ENCODE measurements around the gene DYNC1I2. TPM values are rescaled to one million over a fixed set of nuclear protein-coding genes. Genes with fewer than 3 reads are reported as not detected.
"Not testable (repeated sequence)": the region's sequence is repeated elsewhere in the genome, so short reads cannot be mapped to it uniquely, and the experiment has no call there.

Gene DYNC1I2
- total RNA-seq, 1 donor from 2014 or later = 104 TPM

DNA sequence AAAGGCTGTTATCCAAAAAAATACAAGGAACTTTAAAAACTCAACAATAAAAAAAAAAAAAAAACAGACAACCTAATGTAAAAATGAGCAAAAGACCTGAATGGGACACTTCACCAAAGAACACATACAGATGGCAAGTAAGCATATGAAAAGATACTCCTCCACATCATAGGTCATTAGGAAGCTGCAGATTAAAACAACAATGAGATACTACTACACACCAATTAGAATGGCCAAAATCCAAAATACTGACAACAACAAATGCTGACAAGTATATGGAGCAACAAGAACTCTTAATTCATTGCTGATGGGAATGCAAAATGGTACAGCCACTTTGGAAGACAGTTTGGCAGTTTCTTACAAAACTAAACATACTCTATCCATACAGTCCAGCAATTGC lies 84.2 kb downstream of the DYNC1I2 start:
- Histone ChIP-seq H3K36me3 (ENCODE audit: control insufficient read depth in 3 of 3, insufficient read depth in 3 of 3, low read length in 3 of 3) (peaks cover 0 to 5% (median 4%) of the 10 kb centered on the region in 3 donors), H3K4me3 (ENCODE audit: low read length in 3 of 3) (no peak overlapping the region)

DNA sequence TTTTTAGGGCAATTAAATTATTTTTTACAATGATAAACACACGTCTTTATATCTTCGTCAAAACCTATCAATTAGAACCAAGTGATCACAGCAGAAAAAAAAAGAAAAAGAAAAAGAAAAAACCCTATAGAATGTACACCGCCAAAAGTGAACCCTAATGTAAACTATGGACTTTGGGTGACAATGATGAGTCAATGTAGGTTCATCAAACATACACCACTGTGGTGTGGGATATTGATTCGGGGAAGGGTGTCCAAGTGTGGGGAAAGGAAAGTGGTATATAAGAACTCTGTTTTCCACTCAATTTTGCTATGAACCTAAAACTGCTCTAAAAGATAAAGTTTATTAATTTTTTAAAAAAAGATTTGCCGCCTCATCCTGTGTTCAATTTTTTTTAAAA lies 85.1 kb downstream of the DYNC1I2 start:
- no peaks in the 10 kb centered on the region for H3K27me3 ChIP-seq (ENCODE audit: control insufficient read depth in 3 of 3, insufficient read depth in 3 of 3, low read length in 3 of 3)
- H3K9ac ChIP-seq (ENCODE audit: low read depth in 1 of 3, low read length in 3 of 3) = no peak overlapping the region
- no peaks in the 10 kb centered on the region for H3K4me1 ChIP-seq (ENCODE audit: control insufficient read depth in 3 of 3, insufficient read depth in 3 of 3, low read length in 3 of 3)
- no peak overlapping the region for H3K4me3 ChIP-seq (ENCODE audit: low read length in 3 of 3)
- H3K36me3 ChIP-seq (ENCODE audit: control insufficient read depth in 3 of 3, insufficient read depth in 3 of 3, low read length in 3 of 3) = peaks cover 0 to 8% (median 5%) of the 10 kb centered on the region in 3 donors
- no peak overlapping the region for H3K27ac ChIP-seq (ENCODE audit: low read depth, low read length)
- no peaks in the 10 kb centered on the region for H3K9me3 ChIP-seq (ENCODE audit: control insufficient read depth in 3 of 3, low read length in 3 of 3)

More for the DNA sequence above, 84.2 kb downstream of the DYNC1I2 start:
- Histone ChIP-seq H3K4me1 (ENCODE audit: control insufficient read depth in 3 of 3, insufficient read depth in 3 of 3, low read length in 3 of 3) (no peaks in the 10 kb centered on the region), H3K9me3 (ENCODE audit: control insufficient read depth in 3 of 3, low read length in 3 of 3) (no peaks in the 10 kb centered on the region), H3K27ac (ENCODE audit: low read depth, low read length) (no peak overlapping the region), H3K9ac (ENCODE audit: low read depth in 1 of 3, low read length in 3 of 3) (no peak overlapping the region), H3K27me3 (ENCODE audit: control insufficient read depth in 3 of 3, insufficient read depth in 3 of 3, low read length in 3 of 3) (no peaks in the 10 kb centered on the region)

DNA sequence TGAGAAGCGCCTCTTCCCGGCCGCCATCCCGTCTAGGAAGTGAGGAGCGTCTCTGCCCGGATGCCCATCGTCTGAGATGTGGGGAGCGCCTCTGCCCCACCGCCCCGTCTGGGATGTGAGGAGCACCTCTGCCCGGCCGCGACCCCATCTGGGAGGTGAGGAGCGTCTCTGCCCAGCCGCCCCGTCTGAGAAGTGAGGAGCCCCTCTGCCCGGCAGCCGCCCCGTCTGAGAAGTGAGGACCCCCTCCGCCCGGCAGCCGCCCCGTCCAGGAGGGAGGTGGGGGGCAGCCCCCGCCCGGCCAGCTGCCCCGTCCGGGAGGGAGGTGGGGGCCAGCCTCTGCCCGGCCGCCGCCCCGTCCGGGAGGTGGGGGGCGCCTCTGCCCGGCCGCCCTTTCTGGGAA lies 87.3 kb downstream of the DYNC1I2 start:
- H3K4me3 ChIP-seq (ENCODE audit: low read length in 3 of 3); H3K27ac ChIP-seq (ENCODE audit: low read depth, low read length); H3K27me3 ChIP-seq (ENCODE audit: control insufficient read depth in 3 of 3, insufficient read depth in 3 of 3, low read length in 3 of 3); H3K9ac ChIP-seq (ENCODE audit: low read depth in 1 of 3, low read length in 3 of 3); H3K4me1 ChIP-seq (ENCODE audit: control insufficient read depth in 3 of 3, insufficient read depth in 3 of 3, low read length in 3 of 3); H3K9me3 ChIP-seq (ENCODE audit: control insufficient read depth in 3 of 3, low read length in 3 of 3): not testable (repeated sequence)
- H3K36me3 ChIP-seq (ENCODE audit: control insufficient read depth in 3 of 3, insufficient read depth in 3 of 3, low read length in 3 of 3) = peaks cover 0 to 12% (median 2%) of the 10 kb centered on the region in 3 donors

DNA sequence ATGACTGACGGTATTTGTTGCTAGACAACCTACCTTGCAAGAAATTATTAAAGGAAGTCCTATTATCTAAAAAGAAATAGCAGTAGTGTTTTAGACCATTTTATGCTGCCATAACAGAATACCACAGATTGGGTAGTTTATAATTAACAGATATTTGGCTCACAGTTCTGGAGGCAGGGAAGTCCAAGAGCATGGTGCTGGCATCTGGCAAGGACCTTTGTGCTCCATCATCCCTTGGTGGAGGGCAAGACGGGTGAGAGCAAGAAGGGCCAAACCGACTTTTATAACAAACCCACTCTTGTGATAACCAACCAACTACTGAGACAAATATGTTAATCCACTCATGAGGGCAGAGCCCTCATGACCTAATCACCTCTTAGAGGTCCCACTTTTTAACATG lies 91.2 kb downstream of the DYNC1I2 start:
- no peak overlapping the region for H3K27ac ChIP-seq (ENCODE audit: low read depth, low read length)
- H3K27me3 ChIP-seq (ENCODE audit: control insufficient read depth in 3 of 3, insufficient read depth in 3 of 3, low read length in 3 of 3) = no peaks in the 10 kb centered on the region
- no peaks in the 10 kb centered on the region for H3K4me1 ChIP-seq (ENCODE audit: control insufficient read depth in 3 of 3, insufficient read depth in 3 of 3, low read length in 3 of 3)

DNA sequence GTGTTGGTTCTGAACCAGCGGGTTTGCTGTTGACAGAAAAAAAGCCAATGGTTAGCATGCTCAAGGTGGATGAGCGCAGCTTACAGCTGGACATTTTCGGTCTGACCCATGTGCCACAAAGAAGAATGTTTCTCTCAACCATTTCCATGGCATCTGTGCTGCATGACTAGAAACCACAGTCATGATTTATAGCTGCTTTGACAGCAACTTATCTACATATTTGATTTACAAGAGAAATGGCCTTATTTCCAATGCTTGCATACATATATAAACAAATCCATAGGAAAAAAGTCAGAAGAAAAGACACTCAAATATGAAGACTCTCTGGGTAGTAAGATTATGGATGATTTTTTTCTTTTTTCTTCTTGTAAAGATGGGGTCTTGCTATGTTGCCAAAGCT lies 98.2 kb downstream of the DYNC1I2 start:
- H3K9ac ChIP-seq (ENCODE audit: low read depth in 1 of 3, low read length in 3 of 3) = no peak overlapping the region
- no peak overlapping the region for H3K4me3 ChIP-seq (ENCODE audit: low read length in 3 of 3)
- no peaks in the 10 kb centered on the region for H3K9me3 ChIP-seq (ENCODE audit: control insufficient read depth in 3 of 3, low read length in 3 of 3)
- no peaks in the 10 kb centered on the region for H3K27me3 ChIP-seq (ENCODE audit: control insufficient read depth in 3 of 3, insufficient read depth in 3 of 3, low read length in 3 of 3)
- H3K27ac ChIP-seq (ENCODE audit: low read depth, low read length) = no peak overlapping the region
- H3K36me3 ChIP-seq (ENCODE audit: control insufficient read depth in 3 of 3, insufficient read depth in 3 of 3, low read length in 3 of 3) = peaks cover 44 to 61% (median 58%) of the 10 kb centered on the region in 3 donors
- H3K4me1 ChIP-seq (ENCODE audit: control insufficient read depth in 3 of 3, insufficient read depth in 3 of 3, low read length in 3 of 3) = no peaks in the 10 kb centered on the region

More for the DNA sequence above, 91.2 kb downstream of the DYNC1I2 start:
- no peaks in the 10 kb centered on the region for H3K9me3 ChIP-seq (ENCODE audit: control insufficient read depth in 3 of 3, low read length in 3 of 3)
- H3K9ac ChIP-seq (ENCODE audit: low read depth in 1 of 3, low read length in 3 of 3) = no peak overlapping the region
- H3K4me3 ChIP-seq (ENCODE audit: low read length in 3 of 3) = no peak overlapping the region
- H3K36me3 ChIP-seq (ENCODE audit: control insufficient read depth in 3 of 3, insufficient read depth in 3 of 3, low read length in 3 of 3) = peaks cover 0 to 25% (median 12%) of the 10 kb centered on the region in 3 donors

DNA sequence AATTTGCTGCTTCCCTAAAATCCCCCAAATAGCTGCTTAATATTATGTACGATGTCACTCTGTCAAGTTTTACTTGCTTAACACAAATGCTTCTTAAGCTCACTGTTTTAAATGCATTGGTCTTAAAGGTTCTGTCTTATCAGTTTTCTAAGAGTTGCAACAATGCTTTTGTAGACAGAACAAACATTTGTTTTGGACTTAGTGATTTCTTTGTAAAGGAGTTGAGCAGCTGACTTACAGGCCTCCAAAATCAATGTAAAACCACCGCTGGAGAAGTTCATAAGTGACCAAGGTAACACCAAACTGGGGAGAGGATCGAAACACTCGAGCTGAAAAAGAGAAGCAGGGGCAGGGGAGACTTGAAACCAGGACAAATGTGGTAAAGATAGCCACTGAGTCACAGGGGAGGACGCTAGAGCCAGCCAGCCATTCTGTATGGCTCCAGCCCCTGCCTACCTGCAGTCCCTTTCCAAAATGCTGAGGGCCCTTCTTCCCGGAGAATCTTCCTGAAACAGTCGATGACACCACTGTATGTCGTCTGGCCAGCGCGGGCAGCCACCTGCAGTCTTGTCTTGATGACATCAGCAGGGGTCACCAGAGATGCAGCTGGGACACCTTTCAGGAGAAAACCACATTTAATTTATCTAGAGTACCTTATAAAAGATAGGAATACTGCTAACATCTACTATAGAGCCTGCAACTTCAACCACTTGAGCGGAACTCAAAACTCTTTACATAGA lies 100.2 kb downstream of the DYNC1I2 start:
- Histone ChIP-seq H3K9ac (ENCODE audit: low read depth in 1 of 3, low read length in 3 of 3) (no peak overlapping the region), H3K4me1 (ENCODE audit: control insufficient read depth in 3 of 3, insufficient read depth in 3 of 3, low read length in 3 of 3) (no peaks in the 10 kb centered on the region), H3K27me3 (ENCODE audit: control insufficient read depth in 3 of 3, insufficient read depth in 3 of 3, low read length in 3 of 3) (no peaks in the 10 kb centered on the region), H3K27ac (ENCODE audit: low read depth, low read length) (no peak overlapping the region), H3K9me3 (ENCODE audit: control insufficient read depth in 3 of 3, low read length in 3 of 3) (no peaks in the 10 kb centered on the region), H3K4me3 (ENCODE audit: low read length in 3 of 3) (no peak overlapping the region), H3K36me3 (ENCODE audit: control insufficient read depth in 3 of 3, insufficient read depth in 3 of 3, low read length in 3 of 3) (peaks cover 54 to 76% (median 71%) of the 10 kb centered on the region in 3 donors)

DNA sequence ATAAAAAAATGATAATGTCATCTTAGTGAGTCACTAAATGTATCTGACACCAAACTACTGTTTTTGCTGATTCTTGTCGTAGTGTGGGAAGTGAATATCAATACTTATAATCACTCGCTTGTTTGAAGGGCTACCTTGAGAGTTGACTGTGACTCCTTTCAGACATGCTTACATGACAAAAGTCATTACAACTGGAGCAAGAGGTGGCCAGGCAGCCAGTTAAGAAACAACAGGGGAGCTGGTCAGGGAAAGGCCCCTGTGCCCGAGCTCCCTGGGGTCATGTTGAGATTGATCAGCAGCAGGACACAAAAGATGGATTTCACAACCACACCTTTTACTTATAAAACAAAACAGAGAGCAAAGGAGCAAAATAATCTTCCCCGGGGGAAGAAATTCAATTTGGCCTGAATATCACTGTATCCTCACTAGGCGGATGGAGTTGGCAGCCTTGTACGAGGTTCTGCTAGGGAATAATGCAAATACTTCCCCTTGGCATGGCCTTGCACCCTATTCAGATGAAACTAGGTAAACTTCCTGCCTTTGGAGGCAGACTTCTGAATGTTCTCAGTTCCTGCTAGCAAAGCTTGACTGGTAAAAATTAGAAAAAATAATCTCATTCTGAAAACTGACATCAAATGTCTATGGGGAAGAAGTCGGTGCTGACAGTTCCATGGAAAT lies 101.2 kb downstream of the DYNC1I2 start:
- H3K4me3 ChIP-seq (ENCODE audit: low read length in 3 of 3) = no peak overlapping the region
- no peak overlapping the region for H3K27ac ChIP-seq (ENCODE audit: low read depth, low read length)
- H3K9me3 ChIP-seq (ENCODE audit: control insufficient read depth in 3 of 3, low read length in 3 of 3) = no peaks in the 10 kb centered on the region
- H3K9ac ChIP-seq (ENCODE audit: low read depth in 1 of 3, low read length in 3 of 3) = no peak overlapping the region
- H3K27me3 ChIP-seq (ENCODE audit: control insufficient read depth in 3 of 3, insufficient read depth in 3 of 3, low read length in 3 of 3) = no peaks in the 10 kb centered on the region
- peaks cover 54 to 74% (median 71%) of the 10 kb centered on the region in 3 donors for H3K36me3 ChIP-seq (ENCODE audit: control insufficient read depth in 3 of 3, insufficient read depth in 3 of 3, low read length in 3 of 3)
- no peaks in the 10 kb centered on the region for H3K4me1 ChIP-seq (ENCODE audit: control insufficient read depth in 3 of 3, insufficient read depth in 3 of 3, low read length in 3 of 3)

DNA sequence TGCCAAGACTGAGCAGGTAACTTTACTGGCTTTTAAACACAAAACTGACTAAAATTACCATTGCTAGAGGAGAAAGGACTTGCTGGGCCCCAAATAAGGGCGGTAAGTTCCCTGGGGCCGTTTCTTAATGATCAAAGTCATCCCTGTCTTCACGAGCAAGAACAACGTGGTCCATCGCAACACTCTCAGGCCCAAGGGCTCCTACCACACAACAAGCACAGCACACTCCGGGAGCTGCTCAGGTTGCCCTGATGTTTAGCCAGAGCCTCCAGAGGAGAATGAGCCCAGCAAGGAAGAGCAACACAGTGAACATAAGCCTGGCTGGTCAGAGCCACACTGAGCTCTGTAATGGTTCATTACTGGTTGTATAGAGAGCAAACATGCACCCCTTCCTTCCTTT lies 102.7 kb downstream of the DYNC1I2 start:
- no peak overlapping the region for H3K9ac ChIP-seq (ENCODE audit: low read depth in 1 of 3, low read length in 3 of 3)
- no peaks in the 10 kb centered on the region for H3K4me1 ChIP-seq (ENCODE audit: control insufficient read depth in 3 of 3, insufficient read depth in 3 of 3, low read length in 3 of 3)
- no peak overlapping the region for H3K4me3 ChIP-seq (ENCODE audit: low read length in 3 of 3)
- H3K9me3 ChIP-seq (ENCODE audit: control insufficient read depth in 3 of 3, low read length in 3 of 3) = no peaks in the 10 kb centered on the region
- H3K27ac ChIP-seq (ENCODE audit: low read depth, low read length) = no peak overlapping the region
- no peaks in the 10 kb centered on the region for H3K27me3 ChIP-seq (ENCODE audit: control insufficient read depth in 3 of 3, insufficient read depth in 3 of 3, low read length in 3 of 3)
- peaks cover 44 to 64% (median 64%) of the 10 kb centered on the region in 3 donors for H3K36me3 ChIP-seq (ENCODE audit: control insufficient read depth in 3 of 3, insufficient read depth in 3 of 3, low read length in 3 of 3)

DNA sequence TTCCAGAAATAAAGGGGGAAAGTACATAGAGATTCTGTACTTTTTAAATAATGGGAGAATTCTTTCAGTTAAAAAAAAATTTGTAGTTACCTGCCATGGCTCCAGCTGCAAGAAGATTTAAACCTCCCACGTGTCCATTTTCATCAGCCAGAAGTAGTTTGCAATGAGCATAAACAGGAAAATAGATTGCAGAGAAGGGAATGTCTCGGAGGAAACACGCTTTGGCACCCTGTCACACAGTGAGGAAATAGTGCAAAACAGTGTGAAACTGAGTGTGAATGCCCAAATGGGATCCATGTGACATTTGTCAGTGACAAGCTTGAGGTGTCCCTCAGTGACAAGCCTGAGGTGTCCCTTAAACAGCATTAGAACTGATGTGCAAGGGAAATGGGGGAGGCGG lies 104.1 kb downstream of the DYNC1I2 start:
- H3K27me3 ChIP-seq (ENCODE audit: control insufficient read depth in 3 of 3, insufficient read depth in 3 of 3, low read length in 3 of 3) = no peaks in the 10 kb centered on the region
- H3K9ac ChIP-seq (ENCODE audit: low read depth in 1 of 3, low read length in 3 of 3) = no peak overlapping the region
- no peaks in the 10 kb centered on the region for H3K9me3 ChIP-seq (ENCODE audit: control insufficient read depth in 3 of 3, low read length in 3 of 3)
- no peaks in the 10 kb centered on the region for H3K4me1 ChIP-seq (ENCODE audit: control insufficient read depth in 3 of 3, insufficient read depth in 3 of 3, low read length in 3 of 3)
- no peak overlapping the region for H3K4me3 ChIP-seq (ENCODE audit: low read length in 3 of 3)
- no peak overlapping the region for H3K27ac ChIP-seq (ENCODE audit: low read depth, low read length)
- peaks cover 35 to 56% (median 55%) of the 10 kb centered on the region in 3 donors for H3K36me3 ChIP-seq (ENCODE audit: control insufficient read depth in 3 of 3, insufficient read depth in 3 of 3, low read length in 3 of 3)

DNA sequence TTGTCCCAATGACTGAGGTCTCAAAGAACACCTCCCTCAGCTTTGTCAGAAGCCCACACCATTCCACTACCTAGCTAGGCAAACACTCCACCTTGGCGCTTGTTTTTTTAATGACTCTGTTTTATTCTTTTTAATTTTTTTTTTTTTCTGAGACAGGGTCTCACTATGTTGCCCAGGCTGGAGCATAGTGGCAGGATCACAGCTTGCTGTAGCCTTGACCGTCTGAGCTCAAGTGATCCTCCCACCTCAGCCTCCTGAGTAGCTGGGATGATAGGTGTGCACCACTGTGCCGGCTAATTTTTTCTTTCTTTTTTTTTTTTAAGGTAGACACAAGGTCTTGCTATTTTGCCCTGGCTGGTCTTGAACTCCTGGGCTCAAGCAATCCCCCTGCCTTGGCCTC lies 104.9 kb downstream of the DYNC1I2 start:
- Histone ChIP-seq H3K4me3 (ENCODE audit: low read length in 3 of 3) (no peak overlapping the region), H3K27me3 (ENCODE audit: control insufficient read depth in 3 of 3, insufficient read depth in 3 of 3, low read length in 3 of 3) (no peaks in the 10 kb centered on the region), H3K27ac (ENCODE audit: low read depth, low read length) (no peak overlapping the region), H3K4me1 (ENCODE audit: control insufficient read depth in 3 of 3, insufficient read depth in 3 of 3, low read length in 3 of 3) (no peaks in the 10 kb centered on the region), H3K9me3 (ENCODE audit: control insufficient read depth in 3 of 3, low read length in 3 of 3) (no peaks in the 10 kb centered on the region), H3K9ac (ENCODE audit: low read depth in 1 of 3, low read length in 3 of 3) (no peak overlapping the region), H3K36me3 (ENCODE audit: control insufficient read depth in 3 of 3, insufficient read depth in 3 of 3, low read length in 3 of 3) (peaks cover 29 to 48% (median 47%) of the 10 kb centered on the region in 3 donors)
